ENCODE data around the gene ARHGAP11A. TPM values are rescaled to one million over a fixed set of nuclear protein-coding genes. Genes with fewer than 3 reads are reported as not detected.
A peak's percentile ranks its signal among the peaks of the same experiment; 100 is the strongest.

ARHGAP11A gene
- total RNA-seq, 2 experiments from 2014 or later: 4.7 to 5.8 TPM

DNA sequence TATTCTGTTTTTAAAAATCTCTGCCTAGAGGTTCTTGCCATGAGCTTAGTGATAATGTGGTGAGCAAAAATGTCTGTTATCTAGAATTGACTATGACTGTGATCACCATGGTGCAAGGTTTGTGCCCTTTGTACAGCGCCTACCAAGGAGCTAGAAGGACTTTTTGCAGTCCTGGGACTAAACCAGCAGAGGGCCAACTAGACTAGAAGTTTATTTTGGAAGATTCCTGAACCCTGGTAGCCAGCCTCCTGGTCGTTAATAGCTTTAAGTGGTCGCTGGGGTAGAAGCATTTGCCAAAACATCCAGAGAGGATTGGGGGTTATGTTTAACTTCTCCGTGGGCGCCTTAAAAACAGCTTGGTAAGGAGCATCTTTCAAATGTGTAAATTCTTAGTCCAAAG lies 34.0 kb downstream of the ARHGAP11A start:
- Mint-ChIP-seq H3K27ac (no peak overlapping the region), H3K27me3 (no peaks in the 10 kb centered on the region), H3K9me3 (no peaks in the 10 kb centered on the region), H3K4me3 (no peak overlapping the region), H3K36me3 (ENCODE audit: low read depth) (no peaks in the 10 kb centered on the region), H3K4me1 (ENCODE audit: low read depth) (no peaks in the 10 kb centered on the region)
- TF ChIP-seq, protein P1, sequence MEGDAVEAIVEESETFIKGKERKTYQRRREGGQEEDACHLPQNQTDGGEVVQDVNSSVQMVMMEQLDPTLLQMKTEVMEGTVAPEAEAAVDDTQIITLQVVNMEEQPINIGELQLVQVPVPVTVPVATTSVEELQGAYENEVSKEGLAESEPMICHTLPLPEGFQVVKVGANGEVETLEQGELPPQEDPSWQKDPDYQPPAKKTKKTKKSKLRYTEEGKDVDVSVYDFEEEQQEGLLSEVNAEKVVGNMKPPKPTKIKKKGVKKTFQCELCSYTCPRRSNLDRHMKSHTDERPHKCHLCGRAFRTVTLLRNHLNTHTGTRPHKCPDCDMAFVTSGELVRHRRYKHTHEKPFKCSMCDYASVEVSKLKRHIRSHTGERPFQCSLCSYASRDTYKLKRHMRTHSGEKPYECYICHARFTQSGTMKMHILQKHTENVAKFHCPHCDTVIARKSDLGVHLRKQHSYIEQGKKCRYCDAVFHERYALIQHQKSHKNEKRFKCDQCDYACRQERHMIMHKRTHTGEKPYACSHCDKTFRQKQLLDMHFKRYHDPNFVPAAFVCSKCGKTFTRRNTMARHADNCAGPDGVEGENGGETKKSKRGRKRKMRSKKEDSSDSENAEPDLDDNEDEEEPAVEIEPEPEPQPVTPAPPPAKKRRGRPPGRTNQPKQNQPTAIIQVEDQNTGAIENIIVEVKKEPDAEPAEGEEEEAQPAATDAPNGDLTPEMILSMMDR (IDR thresholded peaks at IDR 0.05): no peak
- Histone ChIP-seq H3K27me3 (ENCODE audit: control insufficient read depth in 1 of 2, insufficient read depth in 2 of 2, low read length in 2 of 2) (no peaks in the 10 kb centered on the region), H3K9me3 (ENCODE audit: control insufficient read depth in 1 of 2, insufficient read depth in 1 of 2, low read length in 2 of 2) (no peaks in the 10 kb centered on the region), H3K27ac (ENCODE audit: low read depth in 1 of 2, low read length in 2 of 2) (no peak overlapping the region), H3K4me1 (ENCODE audit: insufficient read depth, low read length) (no peaks in the 10 kb centered on the region), H3K4me3 (ENCODE audit: low read length) (no peak overlapping the region), H3K36me3 (ENCODE audit: insufficient read depth, low read length) (no peaks in the 10 kb centered on the region)
- no peak for DNase-seq
- ChIA-PET POLR2A (no interaction called here), CTCF (interaction anchor here (1.0 kb wide), 1 partner anchor 13 kb away, joined by 5 read pairs; no protein-coding TSS in a partner anchor)
- intact Hi-C loops (cut with DNase I, micrococcal nuclease): no loop called here
- no peak for ATAC-seq (ENCODE audit: poor library complexity)

GRCh38 chr15:32651229-32651837 lies 36.0 kb downstream of the ARHGAP11A start:
- Histone ChIP-seq H3K9me3 (ENCODE audit: control insufficient read depth in 1 of 2, insufficient read depth in 1 of 2, low read length in 2 of 2) (no peaks in the 10 kb centered on the region), H3K4me3 (ENCODE audit: low read length) (no peak overlapping the region), H3K27me3 (ENCODE audit: control insufficient read depth in 1 of 2, insufficient read depth in 2 of 2, low read length in 2 of 2) (no peaks in the 10 kb centered on the region), H3K27ac (ENCODE audit: low read depth in 1 of 2, low read length in 2 of 2) (no peak overlapping the region), H3K4me1 (ENCODE audit: insufficient read depth, low read length) (no peaks in the 10 kb centered on the region), H3K36me3 (ENCODE audit: insufficient read depth, low read length) (no peaks in the 10 kb centered on the region)
- Mint-ChIP-seq H3K4me3 (no peak overlapping the region), H3K4me1 (ENCODE audit: low read depth) (no peaks in the 10 kb centered on the region), H3K36me3 (ENCODE audit: low read depth) (no peaks in the 10 kb centered on the region), H3K27me3 (no peaks in the 10 kb centered on the region), H3K27ac (no peak overlapping the region), H3K9me3 (no peaks in the 10 kb centered on the region)
- ATAC-seq (ENCODE audit: poor library complexity): peak; percentile 74
- TF ChIP-seq, protein P1 (IDR thresholded peaks at IDR 0.05): peak; percentile 74
- DNase-seq: peak; percentile 6 to 68 (median 24)
- ChIA-PET POLR2A (no interaction called here), CTCF (interaction anchor here (0.8 to 1.4 kb wide), 4 partner anchors 8 to 14 kb away, joined by 3 to 4 read pairs (median 3); no protein-coding TSS in a partner anchor)
- intact Hi-C loops (cut with DNase I, micrococcal nuclease): no loop called here

- Histone ChIP-seq H3K27ac (ENCODE audit: low read depth in 1 of 2, low read length in 2 of 2) (no peak overlapping the region), H3K36me3 (ENCODE audit: insufficient read depth, low read length) (no peaks in the 10 kb centered on the region), H3K9me3 (ENCODE audit: control insufficient read depth in 1 of 2, insufficient read depth in 1 of 2, low read length in 2 of 2) (no peaks in the 10 kb centered on the region), H3K27me3 (ENCODE audit: control insufficient read depth in 1 of 2, insufficient read depth in 2 of 2, low read length in 2 of 2) (no peaks in the 10 kb centered on the region), H3K4me1 (ENCODE audit: insufficient read depth, low read length) (peaks cover 1% of the 10 kb centered on the region), H3K4me3 (ENCODE audit: low read length) (no peak overlapping the region)
- no peak for DNase-seq
- ATAC-seq (ENCODE audit: poor library complexity): no peak
- H3K4me3 Mint-ChIP-seq: no peak overlapping the region
- no peaks in the 10 kb centered on the region for H3K9me3 Mint-ChIP-seq
- peaks cover under 1% of the 10 kb centered on the region for H3K4me1 Mint-ChIP-seq (ENCODE audit: low read depth)
- TF ChIP-seq, protein P1 (IDR thresholded peaks at IDR 0.05): no peak
- CTCF ChIA-PET: no interaction called here
- H3K27ac Mint-ChIP-seq: no peak overlapping the region
- no peaks in the 10 kb centered on the region for H3K27me3 Mint-ChIP-seq
- POLR2A ChIA-PET: no interaction called here
- H3K36me3 Mint-ChIP-seq (ENCODE audit: low read depth): no peaks in the 10 kb centered on the region
- intact Hi-C loops (cut with DNase I, micrococcal nuclease): no loop called here
Measured at GRCh38 chr15:32652178-32652577, 36.9 kb downstream of the ARHGAP11A start.

Data from CD4-positive, alpha-beta T cell (primary cell).